Neuron (in vitro differentiated cells): ENCODE measurements around the gene NFYA.

Experiments
- H2AFZ ChIP-seq: one replicate; pipeline ENCODE4 v1.6.1; 2013; ENCODE audit warnings: low read depth, mild to moderate bottlenecking, inconsistent platforms, low read length, moderate library complexity
- H3K27me3 ChIP-seq: one replicate; pipeline ENCODE4 v1.6.1; 2013; ENCODE audit warnings: low read length; ENCODE audit not compliant: insufficient read depth
- H3K36me3 ChIP-seq: one replicate; pipeline ENCODE4 v1.6.1; 2013; ENCODE audit warnings: low read length; ENCODE audit not compliant: insufficient read depth
- H3K4me1 ChIP-seq: one replicate; pipeline ENCODE4 v1.6.1; 2013; ENCODE audit warnings: low read length; ENCODE audit not compliant: insufficient read depth
- H3K4me3 ChIP-seq: 2 replicates; pipeline ENCODE4 v1.5.1; 2013; ENCODE audit warnings: mild to moderate bottlenecking, low read length, moderate library complexity
- H3K9me3 ChIP-seq: one replicate; pipeline ENCODE4 v1.6.1; 2013; ENCODE audit warnings: low read length

NFYA gene

GRCh38 chr6:41039060-41039998, 33.4 kb upstream of the NFYA start, which contains the start of gene UNC5CL:
Gene UNC5CL (minus strand): TSS chr6:41039221. CDS start chr6:41035074, 4,147 bp downstream.
- no peak within 1 kb of the TSS for H2AFZ ChIP-seq
- H3K4me3 ChIP-seq: no peak within 1 kb of the TSS
- no peaks in the 10 kb centered on the region for H3K4me1 ChIP-seq
- H3K27me3 ChIP-seq: no peaks in the 10 kb centered on the region
- no peaks in the 10 kb centered on the region for H3K9me3 ChIP-seq
- no peaks in the 10 kb centered on the region for H3K36me3 ChIP-seq

- Histone ChIP-seq H3K4me1 (no peaks in the 10 kb centered on the region), H2AFZ (no peak overlapping the region), H3K27me3 (no peaks in the 10 kb centered on the region), H3K9me3 (no peaks in the 10 kb centered on the region), H3K4me3 (no peak overlapping the region), H3K36me3 (no peaks in the 10 kb centered on the region)
Measured at GRCh38 chr6:41040101-41040939, 32.5 kb upstream of the NFYA start.

GRCh38 chr6:41040940-41041536, 31.7 kb upstream of the NFYA start:
- Histone ChIP-seq H3K4me3 (no peak overlapping the region), H3K36me3 (no peaks in the 10 kb centered on the region), H3K9me3 (no peaks in the 10 kb centered on the region), H3K27me3 (no peaks in the 10 kb centered on the region), H3K4me1 (no peaks in the 10 kb centered on the region), H2AFZ (no peak overlapping the region)

- Histone ChIP-seq H3K36me3 (no peaks in the 10 kb centered on the region), H3K27me3 (no peaks in the 10 kb centered on the region), H3K4me1 (no peaks in the 10 kb centered on the region), H2AFZ (no peak within 1 kb of the TSS), H3K4me3 (no peak within 1 kb of the TSS), H3K9me3 (no peaks in the 10 kb centered on the region)
Measured at GRCh38 chr6:41042226-41043055, 30.3 kb upstream of the NFYA start, which contains the start of gene TSPO2. Gene TSPO2 (plus strand): TSS chr6:41042467. CDS start chr6:41042986, 519 bp downstream.

- Histone ChIP-seq H2AFZ (no peak overlapping the region), H3K4me1 (no peaks in the 10 kb centered on the region), H3K4me3 (no peak overlapping the region), H3K9me3 (no peaks in the 10 kb centered on the region), H3K36me3 (no peaks in the 10 kb centered on the region), H3K27me3 (no peaks in the 10 kb centered on the region)
Measured at GRCh38 chr6:41043151-41043550, 29.6 kb upstream of the NFYA start.

GRCh38 chr6:41045664-41046063, 27.1 kb upstream of the NFYA start:
- no peak overlapping the region for H2AFZ ChIP-seq
- no peaks in the 10 kb centered on the region for H3K9me3 ChIP-seq
- no peaks in the 10 kb centered on the region for H3K27me3 ChIP-seq
- H3K4me1 ChIP-seq: peaks cover 4% of the 10 kb centered on the region
- no peaks in the 10 kb centered on the region for H3K36me3 ChIP-seq
- H3K4me3 ChIP-seq: no peak overlapping the region

- Histone ChIP-seq H3K27me3 (no peaks in the 10 kb centered on the region), H3K4me3 (no peak overlapping the region), H3K36me3 (no peaks in the 10 kb centered on the region), H2AFZ (no peak overlapping the region), H3K4me1 (peaks cover 4% of the 10 kb centered on the region), H3K9me3 (no peaks in the 10 kb centered on the region)
Measured at GRCh38 chr6:41046084-41046483, 26.7 kb upstream of the NFYA start.

- Histone ChIP-seq H3K4me3 (no peak overlapping the region), H3K9me3 (no peaks in the 10 kb centered on the region), H2AFZ (no peak overlapping the region), H3K4me1 (peaks cover 4% of the 10 kb centered on the region), H3K36me3 (no peaks in the 10 kb centered on the region), H3K27me3 (no peaks in the 10 kb centered on the region)
Measured at GRCh38 chr6:41047306-41047705, 25.5 kb upstream of the NFYA start.

- Histone ChIP-seq H3K27me3 (no peaks in the 10 kb centered on the region), H3K4me1 (peaks cover 4% of the 10 kb centered on the region), H3K9me3 (no peaks in the 10 kb centered on the region)
Measured at GRCh38 chr6:41047745-41048732, 24.7 kb upstream of the NFYA start.

GRCh38 chr6:41049521-41049920, 23.3 kb upstream of the NFYA start:
- Histone ChIP-seq H2AFZ (no peak overlapping the region), H3K4me3 (no peak overlapping the region), H3K4me1 (peaks cover 4% of the 10 kb centered on the region), H3K36me3 (no peaks in the 10 kb centered on the region), H3K27me3 (no peaks in the 10 kb centered on the region), H3K9me3 (no peaks in the 10 kb centered on the region)

More at GRCh38 chr6:41047745-41048732, 24.7 kb upstream of the NFYA start:
- Histone ChIP-seq H2AFZ (no peak overlapping the region), H3K36me3 (no peaks in the 10 kb centered on the region), H3K4me3 (no peak overlapping the region)

- peaks cover 4% of the 10 kb centered on the region for H3K4me1 ChIP-seq
Measured at GRCh38 chr6:41049955-41050354, 22.8 kb upstream of the NFYA start.

More at GRCh38 chr6:41049955-41050354, 22.8 kb upstream of the NFYA start:
- Histone ChIP-seq H3K4me3 (no peak overlapping the region), H3K36me3 (no peaks in the 10 kb centered on the region), H3K27me3 (no peaks in the 10 kb centered on the region), H2AFZ (no peak overlapping the region), H3K9me3 (no peaks in the 10 kb centered on the region)
